Germinal center (tissue), 1 donor: Measurements from ENCODE around the gene PRCD.

Experiments
- DNase-seq: peaks from one replicate; pipeline ENCODE4 v3.0.0; 2012; ENCODE audit warnings: mixed read lengths, low spot score

PRCD gene

GRCh38 chr17:76570877-76571471 is 31.1 kb downstream of the PRCD start:
- DNase-seq: no peak

- DNase-seq: no peak
Measured at GRCh38 chr17:76572201-76572910, 32.5 kb downstream of the PRCD start.

DNA sequence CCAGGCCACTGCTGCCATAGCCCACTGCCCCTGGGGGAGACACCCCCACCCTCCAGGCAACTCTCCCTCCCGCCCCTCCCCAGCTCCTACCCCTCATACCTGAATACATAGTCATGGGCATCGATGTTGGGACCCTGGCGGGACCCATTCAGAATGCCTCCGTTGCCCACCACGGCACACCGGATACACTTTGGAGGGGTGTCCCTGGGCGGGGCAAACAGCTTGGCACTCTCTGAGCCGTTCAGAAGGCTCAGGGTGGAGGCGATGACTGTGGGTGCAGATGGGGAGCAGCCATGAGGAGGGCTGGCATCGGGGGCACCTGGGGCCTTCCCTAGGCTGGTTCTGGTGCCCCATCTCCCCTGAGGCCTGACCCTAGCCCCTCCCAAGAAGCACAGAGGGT is 33.3 kb downstream of the PRCD start:
- no peak for DNase-seq

DNA sequence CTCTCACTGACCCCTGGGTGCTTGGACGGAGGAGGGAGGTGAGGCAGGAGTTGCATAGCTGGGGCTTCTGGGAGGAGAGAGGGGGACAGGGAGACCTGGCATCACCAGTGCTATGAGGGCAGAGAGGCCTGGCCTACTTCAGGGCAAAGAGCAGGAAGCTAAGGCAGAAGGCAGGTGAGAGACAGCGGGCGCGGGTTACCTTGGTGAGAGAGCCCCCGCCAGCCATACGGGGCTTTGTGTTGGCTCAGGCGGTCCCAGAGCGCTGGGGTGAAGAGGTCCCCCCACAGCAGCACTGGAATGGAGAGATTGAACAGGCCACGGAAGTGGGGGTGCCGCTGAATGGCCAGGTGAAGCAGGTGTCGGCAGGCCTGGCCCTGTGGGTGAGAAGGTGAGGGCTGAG is 34.3 kb downstream of the PRCD start:
- DNase-seq: no peak

- no peak for DNase-seq
Measured at GRCh38 chr17:76575570-76575969, 35.7 kb downstream of the PRCD start.

DNA sequence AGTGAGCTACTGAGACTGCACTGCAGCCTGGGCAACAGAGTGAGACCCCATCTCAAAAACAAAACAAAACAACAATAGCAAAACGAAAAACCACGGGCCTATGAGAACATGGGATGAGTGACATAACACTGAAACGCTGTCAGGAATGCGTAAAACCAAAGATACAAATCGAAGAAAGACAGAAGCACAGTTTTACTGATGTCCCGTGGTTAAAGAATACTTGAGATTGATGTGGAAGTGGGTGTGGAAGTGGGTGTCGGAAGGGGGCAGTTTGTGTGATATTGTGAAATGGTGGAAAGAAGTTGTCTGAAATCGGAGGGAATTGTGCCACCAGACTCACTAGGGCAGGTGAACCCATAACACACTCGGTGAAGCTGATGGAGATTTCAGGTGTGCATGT is 36.3 kb downstream of the PRCD start:
- no peak for DNase-seq

GRCh38 chr17:76577876-76578275 is 38.0 kb downstream of the PRCD start:
- DNase-seq: no peak

DNA sequence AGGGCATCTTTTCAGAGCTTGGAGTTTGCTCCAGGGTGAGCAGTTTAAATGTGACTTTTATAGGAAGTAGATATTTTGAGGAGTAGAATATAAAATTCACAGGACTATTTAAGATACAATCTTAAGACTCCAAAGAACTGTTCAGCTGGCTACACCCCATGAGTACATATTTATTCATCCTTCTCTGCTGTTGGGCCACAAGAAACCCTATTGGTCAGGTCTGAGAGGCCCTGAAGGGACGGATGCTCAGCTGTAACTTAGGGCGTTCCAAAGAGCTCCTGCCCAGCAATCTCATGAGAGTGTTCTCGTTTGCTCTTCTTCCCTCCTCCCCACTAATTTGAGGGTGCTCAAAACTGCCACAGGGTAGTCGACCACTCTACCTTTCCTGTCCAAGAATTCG is 38.5 kb downstream of the PRCD start:
- DNase-seq: no peak

DNA sequence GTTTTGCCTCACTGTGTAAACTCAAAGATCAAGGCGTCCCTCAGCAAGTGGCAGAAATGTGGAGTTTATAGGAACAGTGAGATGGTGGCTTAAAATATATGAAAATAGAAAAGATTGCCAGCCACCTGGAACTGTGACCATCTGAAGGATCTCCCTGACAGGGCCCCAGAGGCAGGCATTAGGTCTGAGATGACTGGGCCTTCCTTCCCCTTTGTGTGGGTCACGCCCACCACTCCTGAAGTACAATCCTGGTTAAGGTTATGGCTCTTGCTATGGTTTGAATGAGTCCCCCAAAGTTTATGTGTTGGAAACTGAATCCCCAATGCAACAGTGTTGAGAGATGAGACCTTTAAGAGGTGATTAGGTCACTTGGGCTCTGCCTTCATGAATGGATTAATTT is 39.4 kb downstream of the PRCD start:
- no peak for DNase-seq

DNA sequence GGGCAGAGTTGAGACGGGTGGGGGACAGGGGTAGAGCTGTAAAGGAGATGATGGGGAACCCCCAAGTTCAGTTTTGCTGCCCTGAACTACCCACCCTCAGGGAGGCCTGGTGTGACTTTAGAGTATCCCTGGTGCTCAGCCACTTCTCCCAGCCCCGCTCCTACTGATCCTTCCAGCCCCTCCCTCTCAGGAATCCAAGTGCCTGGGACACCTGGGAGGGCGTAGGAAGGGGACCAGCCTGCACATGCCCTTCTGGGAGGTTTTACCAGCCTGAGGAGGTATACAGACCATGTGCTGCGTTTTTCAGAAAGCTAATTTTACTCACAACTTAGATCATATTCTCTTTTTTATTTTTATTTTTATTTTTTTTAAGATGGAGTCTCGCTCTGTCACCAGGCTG is 41.7 kb downstream of the PRCD start:
- DNase-seq: no peak

DNA sequence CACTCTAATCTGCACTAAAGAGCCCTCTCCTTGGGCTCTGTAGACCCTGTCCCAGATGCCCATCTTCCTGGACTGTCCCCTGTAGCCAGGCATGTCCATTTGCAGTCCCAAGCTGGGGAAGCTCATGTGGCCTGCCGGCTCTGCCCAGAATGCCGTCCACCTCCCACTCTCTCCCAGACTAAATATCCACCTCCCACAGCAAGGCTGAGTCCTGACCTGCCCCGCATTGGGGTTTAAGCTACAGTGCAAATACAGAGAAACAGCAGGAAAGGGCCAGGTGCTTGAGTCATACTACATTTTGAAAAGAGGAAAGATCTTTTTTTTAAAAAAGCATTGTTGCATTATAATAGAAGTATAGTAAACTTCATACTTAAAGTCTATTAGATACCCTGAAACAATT is 42.8 kb downstream of the PRCD start:
- DNase-seq: no peak

- no peak for DNase-seq
Measured at GRCh38 chr17:76584427-76585032, 44.7 kb downstream of the PRCD start.

- DNase-seq: no peak
Measured at GRCh38 chr17:76585033-76585648, 45.3 kb downstream of the PRCD start.

- no peak for DNase-seq
Measured at GRCh38 chr17:76585649-76586593, 46.1 kb downstream of the PRCD start, which contains the start of gene ST6GALNAC2. Gene ST6GALNAC2, minus strand, starts transcription at chr17:76585860. Its CDS starts 52 bp downstream, at chr17:76585808.

DNA sequence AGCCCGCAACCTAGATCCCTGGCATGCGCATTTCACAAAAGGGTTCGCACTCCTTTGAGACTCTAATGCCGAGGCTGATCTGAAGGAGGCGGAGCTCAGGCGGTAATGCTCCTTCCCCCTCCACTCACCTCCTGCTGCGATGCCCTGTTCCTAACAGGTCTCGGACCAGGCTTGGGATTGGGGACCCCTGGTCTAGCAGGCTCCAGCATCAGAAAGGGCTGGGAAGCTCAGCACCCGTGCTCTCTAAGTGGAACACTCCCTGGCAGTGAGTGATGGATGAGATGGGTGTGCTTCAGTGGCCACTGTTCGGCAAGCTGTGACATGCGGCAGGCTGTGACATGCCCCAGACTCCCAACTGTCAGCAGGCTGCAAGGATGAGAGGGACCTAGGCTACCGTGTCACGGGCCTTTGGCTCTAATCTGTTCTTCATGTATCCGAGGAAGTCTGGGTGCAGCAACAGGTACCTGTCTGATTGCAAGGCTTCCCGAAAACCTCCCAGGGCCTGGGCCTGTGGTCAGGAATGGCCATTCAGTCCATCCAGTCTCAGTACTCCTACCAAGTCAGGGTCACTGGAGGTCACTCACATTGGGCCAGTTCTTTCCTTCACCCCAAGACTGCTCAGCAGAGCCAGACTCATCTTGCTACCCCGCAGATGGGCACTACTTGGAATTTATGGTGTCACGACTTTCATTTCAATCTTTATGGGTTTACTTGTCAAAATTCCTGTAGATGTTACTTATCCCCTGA is 47.1 kb downstream of the PRCD start:
- DNase-seq: no peak

- DNase-seq: no peak
Measured at GRCh38 chr17:76588182-76588581, 48.3 kb downstream of the PRCD start.

GRCh38 chr17:76593384-76593826 is 53.6 kb downstream of the PRCD start:
- DNase-seq: no peak

- DNase-seq: no peak
Measured at GRCh38 chr17:76593959-76594358, 54.1 kb downstream of the PRCD start.

GRCh38 chr17:76594690-76595089 is 54.8 kb downstream of the PRCD start:
- DNase-seq: no peak
